HEK293 (cell line): ENCODE measurements around the gene RFX4.

ENCODE experiments used
- ATF2 ChIP-seq: fragments of 450-650 bp; formaldehyde crosslinking; IDR thresholded peaks from 2 replicates; pipeline ENCODE4 v1.5.1; 2016; ENCODE audit warnings: missing biosample characterization, missing genetic modification characterization, low read depth
- PRDM6 ChIP-seq: fragments of 450-650 bp; formaldehyde crosslinking; IDR thresholded peaks from 2 replicates; pipeline ENCODE4 v1.5.1; 2017; ENCODE audit warnings: missing biosample characterization, missing genetic modification characterization
- YY1 ChIP-seq: fragments of 450-650 bp; formaldehyde crosslinking; IDR thresholded peaks from 2 replicates; pipeline ENCODE4 v1.5.1; 2018; ENCODE audit warnings: missing biosample characterization, missing genetic modification characterization
- ZFP41 ChIP-seq: fragments of 450-650 bp; formaldehyde crosslinking; IDR thresholded peaks from 2 replicates; pipeline ENCODE4 v1.5.1; 2016; ENCODE audit warnings: missing biosample characterization, missing genetic modification characterization, borderline replicate concordance
- ZNF112 ChIP-seq: fragments of 450-650 bp; formaldehyde crosslinking; IDR thresholded peaks from 2 replicates; pipeline ENCODE4 v1.5.0; 2017; ENCODE audit warnings: missing biosample characterization, missing genetic modification characterization
- ZNF202 ChIP-seq: fragments of 450-650 bp; formaldehyde crosslinking; IDR thresholded peaks from 2 replicates; pipeline ENCODE4 v1.5.1; 2016; ENCODE audit warnings: missing biosample characterization, missing genetic modification characterization, borderline replicate concordance
- ZNF426 ChIP-seq: fragments of 450-650 bp; formaldehyde crosslinking; IDR thresholded peaks from 2 replicates; pipeline ENCODE4 v1.5.1; 2017; ENCODE audit warnings: missing biosample characterization, missing genetic modification characterization, mild to moderate bottlenecking, inconsistent platforms, moderate library complexity
- ZNF501 ChIP-seq: fragments of 450-650 bp; formaldehyde crosslinking; IDR thresholded peaks from 2 replicates; pipeline ENCODE4 v1.5.1; 2016; ENCODE audit warnings: missing biosample characterization, missing genetic modification characterization
- ZNF530 ChIP-seq: fragments of 450-650 bp; formaldehyde crosslinking; IDR thresholded peaks from 2 replicates; pipeline ENCODE4 v1.5.1; 2016; ENCODE audit warnings: low read depth, missing biosample characterization, missing genetic modification characterization
- ZNF777 ChIP-seq: fragments of 450-650 bp; formaldehyde crosslinking; IDR thresholded peaks from 2 replicates; pipeline ENCODE4 v1.5.1; 2017; ENCODE audit warnings: missing biosample characterization, missing genetic modification characterization, borderline replicate concordance
- TF ChIP-seq, protein P1 (sequence below): fragments of 450-650 bp; formaldehyde crosslinking; IDR thresholded peaks from 2 replicates; pipeline ENCODE4 v1.5.1; 2016; ENCODE audit warnings: missing biosample characterization, missing genetic modification characterization

- TF ChIP-seq ZFP41 (tag by site-specific recombination) (no peak), PRDM6 (tag by site-specific recombination) (no peak), ZNF530 (tag by site-specific recombination) (no peak), ZNF426 (tag by site-specific recombination) (no peak), YY1 (tag by site-specific recombination) (no peak), ATF2 (tag by site-specific recombination) (no peak), ZNF777 (tag by site-specific recombination) (no peak), ZNF501 (tag by site-specific recombination) (no peak), ZNF202 (no peak), ZNF112 (tag by site-specific recombination) (no peak)
- TF ChIP-seq, protein P1, sequence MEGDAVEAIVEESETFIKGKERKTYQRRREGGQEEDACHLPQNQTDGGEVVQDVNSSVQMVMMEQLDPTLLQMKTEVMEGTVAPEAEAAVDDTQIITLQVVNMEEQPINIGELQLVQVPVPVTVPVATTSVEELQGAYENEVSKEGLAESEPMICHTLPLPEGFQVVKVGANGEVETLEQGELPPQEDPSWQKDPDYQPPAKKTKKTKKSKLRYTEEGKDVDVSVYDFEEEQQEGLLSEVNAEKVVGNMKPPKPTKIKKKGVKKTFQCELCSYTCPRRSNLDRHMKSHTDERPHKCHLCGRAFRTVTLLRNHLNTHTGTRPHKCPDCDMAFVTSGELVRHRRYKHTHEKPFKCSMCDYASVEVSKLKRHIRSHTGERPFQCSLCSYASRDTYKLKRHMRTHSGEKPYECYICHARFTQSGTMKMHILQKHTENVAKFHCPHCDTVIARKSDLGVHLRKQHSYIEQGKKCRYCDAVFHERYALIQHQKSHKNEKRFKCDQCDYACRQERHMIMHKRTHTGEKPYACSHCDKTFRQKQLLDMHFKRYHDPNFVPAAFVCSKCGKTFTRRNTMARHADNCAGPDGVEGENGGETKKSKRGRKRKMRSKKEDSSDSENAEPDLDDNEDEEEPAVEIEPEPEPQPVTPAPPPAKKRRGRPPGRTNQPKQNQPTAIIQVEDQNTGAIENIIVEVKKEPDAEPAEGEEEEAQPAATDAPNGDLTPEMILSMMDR (tag by site-specific recombination): no peak
These were observed 104.9 kb downstream of the RFX4 start for GRCh38 chr12:106687672-106688071.
